Measurements from ENCODE around the gene UNC45B.
"Not testable (repeated sequence)": the region's sequence is repeated elsewhere in the genome, so short reads cannot be mapped to it uniquely, and the experiment has no call there.

UNC45B gene

DNA sequence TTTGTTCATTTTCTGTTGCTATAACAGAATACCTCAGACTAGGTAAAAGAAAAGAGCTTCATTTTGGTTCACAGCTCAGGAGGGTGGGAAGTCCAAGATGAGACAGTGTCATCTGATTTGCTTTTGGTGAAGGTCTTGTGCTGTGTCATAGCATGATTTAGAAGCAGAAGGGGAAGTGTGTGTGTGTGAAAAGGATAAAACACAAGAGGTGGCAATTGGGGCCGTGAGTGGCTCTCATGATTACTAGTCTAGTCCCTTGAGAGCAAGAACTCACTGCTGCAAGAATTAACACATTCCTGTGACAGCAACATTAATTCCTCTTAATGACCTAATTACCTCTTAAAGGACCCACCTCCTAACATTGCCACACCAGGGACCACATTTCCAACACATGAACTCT lies 38.2 kb downstream of the UNC45B start:
- TF ChIP-seq CTCF (IDR thresholded peaks at IDR 0.05), result no peak

- no peak for TF ChIP-seq CTCF (IDR thresholded peaks at IDR 0.05)
Observed at GRCh38 chr17:35187481-35187880, 39.9 kb downstream of the UNC45B start.

GRCh38 chr17:35188111-35188510 lies 40.5 kb downstream of the UNC45B start:
- TF ChIP-seq CTCF (IDR thresholded peaks at IDR 0.05), result no peak

DNA sequence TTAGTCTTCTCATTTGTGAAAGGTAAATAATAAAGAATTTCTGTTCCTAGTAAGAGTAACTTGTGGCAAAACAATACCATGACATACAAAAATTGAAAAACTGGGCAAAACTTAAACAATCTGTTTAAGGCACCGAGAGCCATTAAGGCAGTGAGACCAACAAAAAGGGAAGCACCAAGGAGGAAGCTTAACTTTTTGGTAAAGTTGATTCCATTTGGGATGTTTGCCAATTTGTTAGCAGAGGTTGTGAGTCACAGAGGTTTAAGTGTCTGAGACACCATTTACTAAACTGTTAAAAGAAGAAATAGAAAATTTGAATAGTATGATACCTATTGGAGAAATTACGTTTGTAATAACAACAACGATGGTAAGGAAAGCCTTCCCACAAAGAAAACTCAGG lies 41.7 kb downstream of the UNC45B start:
- no peak for TF ChIP-seq CTCF (IDR thresholded peaks at IDR 0.05)

GRCh38 chr17:35191001-35191695 lies 43.5 kb downstream of the UNC45B start:
- TF ChIP-seq CTCF (IDR thresholded peaks at IDR 0.05), result no peak

GRCh38 chr17:35192708-35193107 lies 45.1 kb downstream of the UNC45B start:
- no peak for TF ChIP-seq CTCF (IDR thresholded peaks at IDR 0.05)

- not testable (repeated sequence) for TF ChIP-seq CTCF (IDR thresholded peaks at IDR 0.05)
Observed at GRCh38 chr17:35194001-35194400, 46.4 kb downstream of the UNC45B start, which contains the start of gene SLC35G3. SLC35G3 (minus strand) TSS chr17:35194393; CDS start chr17:35194307, 86 bp downstream.

GRCh38 chr17:35210741-35211140 lies 63.1 kb downstream of the UNC45B start:
- no peak for TF ChIP-seq CTCF (IDR thresholded peaks at IDR 0.05)

Measured in LNCAP (cell line).